Stimulated activated CD8-positive, alpha-beta memory T cell treated with anti-CD3 and anti-CD28 coated beads, Interleukin-2, amount 100 ng/mL, for 48 hours (primary cell): ENCODE results near the gene OR1C1.
"Not testable (repeated sequence)": the region's sequence is repeated elsewhere in the genome, so short reads cannot be mapped to it uniquely, and the experiment has no call there.

Source experiments
- DNase-seq, 2 donors: peaks; one replicate each; pipeline ENCODE4 v3.0.0-alpha.2; 2020; ENCODE audit warnings: low read depth in 2 of 2

OR1C1 gene, protein sequence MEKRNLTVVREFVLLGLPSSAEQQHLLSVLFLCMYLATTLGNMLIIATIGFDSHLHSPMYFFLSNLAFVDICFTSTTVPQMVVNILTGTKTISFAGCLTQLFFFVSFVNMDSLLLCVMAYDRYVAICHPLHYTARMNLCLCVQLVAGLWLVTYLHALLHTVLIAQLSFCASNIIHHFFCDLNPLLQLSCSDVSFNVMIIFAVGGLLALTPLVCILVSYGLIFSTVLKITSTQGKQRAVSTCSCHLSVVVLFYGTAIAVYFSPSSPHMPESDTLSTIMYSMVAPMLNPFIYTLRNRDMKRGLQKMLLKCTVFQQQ

DNA sequence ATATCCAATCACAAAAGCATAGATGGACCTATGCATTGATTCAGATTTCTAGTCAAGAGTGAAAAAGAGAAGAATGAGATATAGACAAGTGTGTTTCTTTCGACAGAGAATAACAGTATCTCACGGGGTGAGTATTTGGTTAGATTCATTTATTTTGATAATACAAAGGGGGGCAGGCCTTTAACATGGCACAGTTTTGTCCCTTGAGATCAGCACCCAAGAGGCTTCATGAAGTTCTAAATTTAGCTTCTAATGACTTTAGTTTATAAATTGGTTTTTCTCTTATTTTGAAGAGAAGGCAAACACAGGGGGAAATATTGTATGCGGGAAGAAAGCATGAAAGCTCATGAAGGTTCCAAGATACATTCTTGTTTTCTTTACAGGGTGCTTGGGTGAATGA, at the start of gene OR1C1:
OR1C1 (minus strand) TSS at position 101 of the 400 bp plus-strand sequence. CDS start 2,150 bp downstream, outside the sequence.
- no peak for DNase-seq

DNA sequence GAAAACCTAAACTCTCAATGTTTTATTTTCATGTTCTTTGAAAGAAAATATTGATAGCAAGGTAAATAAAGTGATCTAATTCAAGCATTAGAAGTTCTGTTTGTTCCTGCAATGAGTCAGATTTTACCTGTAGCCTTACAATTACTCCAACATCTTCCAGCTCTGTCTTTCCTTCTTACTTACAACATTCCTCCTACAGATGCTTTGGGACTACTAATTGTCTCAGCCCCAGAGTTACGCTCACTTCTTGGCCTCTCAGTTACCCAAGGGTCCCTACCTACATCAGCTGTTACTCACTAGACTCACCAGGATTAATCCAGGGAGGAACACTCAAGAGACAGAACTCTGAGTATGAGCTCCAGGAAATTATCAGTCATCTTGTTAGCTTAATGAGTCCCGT, 37.2 kb upstream of the OR1C1 start:
- DNase-seq = no peak

DNA sequence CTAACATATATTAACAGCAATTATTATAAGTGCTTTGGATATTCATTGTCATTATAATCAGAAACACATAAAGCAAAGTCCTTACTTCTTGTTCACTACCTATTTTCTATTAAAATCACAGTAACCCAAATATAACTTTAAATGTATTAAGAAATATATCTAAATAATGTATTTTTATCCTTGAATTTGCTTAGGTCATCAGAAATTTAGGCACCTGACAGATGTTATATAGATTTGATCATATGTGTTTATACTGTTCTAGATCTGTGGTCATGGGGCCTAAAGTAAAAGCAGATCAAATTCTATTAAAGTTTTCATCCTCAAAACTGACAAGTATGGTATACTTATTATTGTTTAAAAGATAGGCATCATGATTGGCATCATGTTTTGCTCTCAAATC, 9.2 kb upstream of the OR1C1 start:
- no peak for DNase-seq

DNA sequence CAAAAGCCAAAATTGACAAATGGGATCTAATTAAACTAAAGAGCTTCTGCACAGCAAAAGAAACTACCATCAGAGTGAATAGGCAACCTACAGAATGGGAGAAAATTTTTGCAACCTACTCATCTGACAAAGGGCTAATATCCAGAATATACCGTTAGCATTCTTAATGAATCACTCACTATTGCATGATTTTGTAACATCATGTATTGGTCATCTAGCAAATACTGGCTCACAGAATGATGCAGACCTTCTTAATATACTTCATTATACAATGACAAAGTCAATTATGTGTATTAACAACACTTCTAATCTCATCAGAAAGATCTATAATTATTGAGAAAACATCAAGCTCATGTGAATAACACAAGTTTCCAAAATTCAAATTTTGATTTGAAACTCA, 6.0 kb downstream of the OR1C1 start:
- not testable (repeated sequence) for DNase-seq

DNA sequence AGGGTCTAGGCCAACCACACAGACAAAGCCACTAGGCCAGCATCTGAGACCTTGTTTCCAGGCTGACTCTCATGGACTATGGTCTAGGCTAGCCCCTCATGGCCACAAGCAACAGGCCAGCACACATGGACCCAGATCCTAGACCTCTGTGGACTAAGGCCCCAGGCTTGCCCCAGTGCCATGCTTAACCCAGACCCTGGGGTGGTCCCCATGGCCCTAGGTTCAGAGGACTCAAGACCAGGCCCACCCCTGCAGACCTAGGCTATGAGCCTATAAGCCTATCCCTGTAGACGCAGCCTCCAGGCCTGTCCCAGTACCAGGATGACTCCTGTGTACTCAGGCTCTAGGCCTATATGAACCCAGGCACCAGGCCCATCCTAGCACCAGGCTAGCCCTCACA, 10.5 kb downstream of the OR1C1 start:
- no peak for DNase-seq

DNA sequence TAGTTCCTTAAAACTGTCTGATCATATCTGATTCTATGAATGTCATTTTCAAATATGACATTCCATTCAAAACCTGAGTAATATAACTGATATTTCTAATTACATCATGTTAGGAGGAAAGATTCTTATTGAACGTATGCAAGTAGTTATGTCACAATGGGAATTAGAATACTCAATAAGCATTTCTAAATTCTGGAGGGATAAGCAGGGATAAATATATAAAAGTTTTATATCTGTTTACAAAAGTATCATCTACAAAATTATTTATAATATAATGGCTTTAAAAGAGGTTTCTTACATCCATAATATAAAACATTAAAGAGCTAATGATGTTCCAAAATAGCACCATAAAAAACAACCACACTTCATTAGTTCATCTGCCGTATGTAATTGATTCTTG, 12.3 kb downstream of the OR1C1 start, which contains the start of gene OR14A2:
OR14A2 (minus strand) TSS at position 101 of the 400 bp plus-strand sequence.
- DNase-seq = no peak

DNA sequence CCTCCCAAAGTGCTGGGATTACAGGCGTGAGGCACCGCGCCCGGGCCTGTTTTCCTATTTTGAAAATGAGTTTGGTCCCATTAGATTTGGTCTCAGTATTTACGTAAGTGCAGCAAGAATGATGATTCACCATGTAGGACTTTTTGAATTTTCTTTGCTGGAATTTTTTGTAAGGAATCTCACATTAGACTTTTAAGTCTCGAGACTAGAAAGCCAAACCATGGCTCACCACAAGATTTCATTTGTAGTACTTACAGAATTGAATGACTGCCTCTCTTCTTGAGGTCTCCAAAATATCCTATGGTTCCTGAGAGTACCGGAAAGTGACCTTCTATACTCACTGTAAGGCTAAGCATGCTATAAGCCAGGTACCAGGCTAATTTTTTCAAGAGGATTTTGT, 12.7 kb downstream of the OR1C1 start:
- DNase-seq = no peak

DNA sequence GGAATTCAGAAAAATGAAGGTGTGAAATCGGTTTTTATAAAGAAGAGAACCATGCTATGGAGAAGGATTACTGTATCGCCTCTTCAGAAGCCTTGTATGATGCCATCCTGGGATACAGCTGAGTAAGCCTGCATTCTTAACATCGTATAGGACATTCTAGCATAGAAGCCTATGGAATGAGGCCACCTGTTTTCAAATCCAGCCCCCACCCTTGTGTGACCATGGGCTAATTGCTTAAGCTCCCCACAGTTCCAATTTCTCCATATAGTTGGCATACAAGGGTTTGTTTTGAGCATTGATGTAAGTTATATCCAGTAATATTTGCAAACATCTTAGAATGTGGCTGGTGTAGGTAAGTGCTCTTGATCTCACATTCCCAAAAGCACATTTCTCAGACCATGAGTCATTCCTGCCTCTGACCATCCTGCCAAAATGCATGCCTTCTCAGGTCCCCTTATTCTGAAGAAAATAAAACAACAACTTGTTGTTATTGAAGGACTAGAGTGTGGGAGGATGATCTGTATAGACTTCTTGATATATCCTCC, 13.9 kb downstream of the OR1C1 start:
- DNase-seq = no peak

DNA sequence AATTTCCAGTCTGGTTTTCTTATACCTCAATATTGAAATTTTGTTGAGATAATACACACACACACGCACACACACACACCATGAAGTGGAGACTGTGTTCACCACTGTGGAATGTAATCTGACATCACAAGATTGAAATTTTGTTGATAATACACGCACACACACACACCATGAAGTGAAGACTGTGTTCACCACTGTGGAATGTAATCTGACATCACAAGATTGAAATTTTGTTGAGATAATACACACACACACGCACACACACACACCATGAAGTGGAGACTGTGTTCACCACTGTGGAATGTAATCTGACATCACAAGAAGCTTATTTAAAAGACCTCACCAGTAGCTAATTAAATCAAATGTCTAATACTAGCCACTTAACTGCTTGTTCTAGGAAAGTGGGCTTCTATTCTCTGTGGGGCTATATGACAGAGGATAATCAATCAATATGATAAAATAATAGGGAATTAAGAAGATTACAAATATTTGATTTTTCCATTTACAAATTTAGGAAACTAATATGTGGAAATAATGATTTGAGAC, 18.1 kb downstream of the OR1C1 start:
- DNase-seq = not testable (repeated sequence)

DNA sequence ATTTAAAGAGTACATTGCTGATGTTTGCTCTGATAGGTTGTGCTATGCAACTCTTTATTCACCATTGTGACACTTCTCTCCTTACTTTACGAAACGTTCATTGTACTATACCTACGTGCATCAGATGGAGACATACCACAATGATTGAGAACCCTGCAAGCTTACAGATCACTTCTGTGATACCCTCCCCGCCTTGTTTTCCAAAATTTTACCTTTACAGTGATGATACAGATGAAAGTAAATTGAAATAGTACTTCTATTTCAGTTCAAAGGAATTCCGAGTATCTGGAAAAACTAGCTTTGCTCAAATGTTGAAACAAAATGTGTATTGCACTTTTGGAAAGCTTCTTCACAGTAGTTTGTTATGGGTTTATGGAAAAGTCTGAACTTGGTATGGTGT, 18.6 kb downstream of the OR1C1 start:
- no peak for DNase-seq

DNA sequence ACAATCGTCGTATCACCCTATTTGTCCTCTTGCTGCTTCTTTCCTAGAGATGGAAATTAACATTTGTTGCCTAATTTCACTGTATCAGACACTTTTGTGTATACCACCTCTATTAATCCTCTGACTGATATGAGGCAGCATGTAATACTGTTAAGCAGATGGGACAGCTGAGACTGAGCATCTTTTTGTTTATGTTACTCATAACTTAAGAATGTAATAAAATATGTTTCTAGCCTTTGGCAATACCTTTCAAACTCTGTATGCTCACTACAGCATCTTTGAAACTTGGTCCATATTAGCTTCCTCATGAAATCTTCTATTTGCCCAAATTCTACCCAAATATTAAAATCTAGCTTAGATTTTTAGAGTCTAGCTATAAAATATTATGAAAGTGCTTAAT, 19.6 kb downstream of the OR1C1 start:
- no peak for DNase-seq

DNA sequence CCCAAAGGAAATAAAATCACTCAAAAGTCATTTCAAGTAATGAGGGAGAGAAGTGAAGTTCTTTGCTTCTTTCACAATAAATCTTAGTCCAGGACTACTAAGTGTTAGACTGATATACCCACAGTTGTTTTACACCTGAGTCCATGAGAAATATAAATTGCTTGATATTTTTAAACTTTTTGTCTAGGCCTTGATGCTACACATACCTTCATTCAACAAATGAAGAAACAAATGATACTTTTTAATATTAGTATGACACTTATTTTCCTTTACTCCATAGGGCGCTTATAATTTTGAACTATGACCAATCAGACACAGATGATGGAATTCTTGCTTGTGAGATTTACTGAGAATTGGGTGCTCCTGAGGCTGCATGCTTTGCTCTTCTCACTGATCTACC, 22.0 kb downstream of the OR1C1 start, which contains the start of gene OR14K1:
OR14K1 (plus strand) TSS at position 301 of the 400 bp plus-strand sequence; CDS start at position 301, 0 bp downstream.
- no peak for DNase-seq

DNA sequence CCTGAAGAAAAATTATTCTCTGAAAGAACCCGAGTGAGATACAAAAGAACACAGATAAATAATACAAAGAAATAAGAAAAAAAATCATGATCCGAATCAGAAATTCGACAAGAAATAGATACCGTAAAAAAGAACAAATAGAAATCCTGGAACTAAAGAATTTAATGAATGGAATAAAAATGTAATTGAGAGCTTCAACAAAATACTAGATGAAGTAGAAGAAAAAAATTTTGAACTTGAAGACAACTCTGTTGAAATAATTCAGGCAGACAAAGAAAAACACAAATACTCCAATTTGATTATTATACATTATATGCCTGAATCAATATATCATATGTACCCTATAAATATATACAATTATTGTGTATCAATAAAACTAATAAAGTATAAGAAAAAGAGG, 39.1 kb downstream of the OR1C1 start:
- DNase-seq = no peak

DNA sequence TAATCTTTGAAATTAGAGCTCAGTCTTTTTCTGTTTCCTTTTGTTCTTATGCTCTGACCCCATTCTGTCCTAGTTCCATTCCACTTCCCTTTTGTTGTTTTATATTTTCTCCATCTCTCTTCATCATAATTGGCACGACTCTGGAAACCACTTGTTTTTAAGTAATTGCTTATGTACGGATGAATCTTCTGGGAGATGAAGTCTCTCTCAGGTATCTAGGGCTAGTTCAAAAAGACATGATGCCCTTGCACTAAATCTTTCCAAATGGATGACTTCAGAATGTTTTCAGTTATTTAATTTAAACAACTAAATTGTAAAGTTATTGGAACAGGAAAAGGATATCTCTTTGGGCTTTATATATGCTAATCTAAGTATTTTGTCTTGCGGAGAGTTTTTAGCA, 43.8 kb downstream of the OR1C1 start, which contains the start of gene OR6F1:
OR6F1 (minus strand) TSS at position 101 of the 400 bp plus-strand sequence. CDS start 3,891 bp downstream, outside the sequence.
- DNase-seq = no peak

DNA sequence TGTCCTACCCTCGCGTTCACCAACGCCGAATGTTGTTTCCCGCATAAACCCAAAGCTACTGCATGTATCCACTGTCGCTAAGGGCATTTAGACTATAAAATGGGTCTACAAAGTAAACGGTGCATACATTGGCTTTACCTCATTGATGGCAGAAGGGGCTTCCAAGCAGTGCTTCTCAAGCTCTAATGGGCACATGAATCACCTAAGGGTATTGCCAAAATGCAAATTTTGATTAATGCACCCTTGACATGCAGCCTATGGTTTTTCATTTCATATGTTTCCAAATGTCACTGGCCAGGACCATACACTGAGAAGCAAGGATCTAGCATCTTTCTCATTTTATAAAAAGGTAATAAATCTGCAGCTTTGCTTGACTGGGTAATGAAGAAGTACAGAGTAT, 46.6 kb downstream of the OR1C1 start:
- no peak for DNase-seq

DNA sequence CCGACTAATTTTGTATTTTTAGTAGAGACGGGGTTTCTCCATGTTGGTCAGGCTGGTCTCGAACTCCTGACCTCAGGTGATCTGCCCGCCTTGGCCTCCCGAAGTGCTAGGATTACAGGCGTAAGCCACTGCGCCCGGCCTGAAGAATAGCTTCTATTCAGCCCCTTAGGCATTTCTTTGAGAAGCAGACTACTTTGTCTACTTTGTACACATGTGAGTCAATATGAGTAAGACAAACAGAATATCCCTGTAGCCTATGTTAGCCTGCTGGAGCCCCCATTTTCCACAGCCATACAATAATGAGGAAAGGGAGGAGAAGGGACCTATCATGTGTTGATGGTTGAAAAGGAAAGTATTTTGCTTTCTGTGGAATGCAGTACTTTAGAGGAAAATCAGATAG, 49.7 kb downstream of the OR1C1 start:
- not testable (repeated sequence) for DNase-seq
